Amniotic epithelial cell (primary cell): ENCODE results near the gene CHAC1.

Experiments
- DNase-seq: peaks from one replicate; pipeline ENCODE4 v3.0.0-alpha.2; 2010; ENCODE audit warnings: low read depth

CHAC1 gene

GRCh38 chr15:40923551-40923950 is 29.7 kb upstream of the CHAC1 start:
- DNase-seq = no peak

DNA sequence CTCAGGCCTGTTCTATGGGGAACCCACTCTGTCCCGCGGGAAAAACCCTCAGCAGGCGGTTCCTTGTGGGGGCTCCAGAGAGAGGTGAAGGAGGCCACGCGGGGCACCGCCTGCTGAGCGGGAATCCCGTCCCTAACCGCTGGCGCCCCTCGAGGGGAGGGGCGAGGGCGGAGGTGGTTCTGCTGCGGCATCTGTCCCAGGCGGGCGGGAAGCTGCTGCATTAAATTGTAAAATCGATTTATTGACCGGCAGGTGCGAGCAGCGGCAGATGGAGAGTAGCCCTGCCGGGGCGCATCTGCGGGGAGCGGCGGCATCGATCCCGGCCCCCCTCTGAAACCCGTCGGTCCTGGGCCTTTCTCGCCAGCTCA is 27.8 kb upstream of the CHAC1 start:
- no peak for DNase-seq

GRCh38 chr15:40925863-40926658 is 27.2 kb upstream of the CHAC1 start:
- DNase-seq = no peak

GRCh38 chr15:40926659-40927494 is 26.4 kb upstream of the CHAC1 start:
- no peak for DNase-seq

GRCh38 chr15:40927495-40927872 is 25.8 kb upstream of the CHAC1 start:
- DNase-seq = no peak

- no peak for DNase-seq
Observed at GRCh38 chr15:40927873-40928806, 25.1 kb upstream of the CHAC1 start.

DNA sequence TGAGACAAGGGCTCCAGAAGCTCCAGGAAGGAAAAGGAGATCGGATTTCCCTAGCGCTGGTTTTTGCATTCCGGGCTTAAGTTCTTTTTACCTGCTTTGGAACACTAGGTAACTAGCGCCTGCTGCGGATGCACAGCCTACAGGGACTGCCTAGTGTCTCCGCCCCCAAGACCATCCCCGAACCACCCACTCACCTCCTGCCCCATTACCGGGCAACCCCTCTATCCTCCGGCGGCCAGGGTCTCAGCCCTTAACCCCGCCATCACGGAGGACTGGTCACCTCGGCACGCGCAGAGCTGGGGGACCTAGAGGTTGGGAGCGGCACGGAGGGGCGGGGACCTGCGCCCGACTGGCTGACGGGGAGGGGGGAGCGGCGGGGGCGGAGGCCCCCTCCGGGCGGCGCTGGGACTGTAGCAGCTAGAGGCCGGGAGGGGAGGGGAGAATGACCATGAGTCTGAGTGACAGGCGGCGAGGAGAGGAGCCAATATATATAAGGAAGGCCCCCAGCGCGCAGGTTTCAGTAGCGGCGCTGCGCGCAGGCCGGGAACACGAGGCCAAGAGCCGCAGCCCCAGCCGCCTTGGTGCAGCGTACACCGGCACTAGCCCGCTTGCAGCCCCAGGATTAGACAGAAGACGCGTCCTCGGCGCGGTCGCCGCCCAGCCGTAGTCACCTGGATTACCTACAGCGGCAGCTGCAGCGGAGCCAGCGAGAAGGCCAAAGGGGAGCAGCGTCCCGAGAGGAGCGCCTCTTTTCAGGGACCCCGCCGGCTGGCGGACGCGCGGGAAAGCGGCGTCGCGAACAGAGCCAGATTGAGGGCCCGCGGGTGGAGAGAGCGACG is 24.2 kb upstream of the CHAC1 start, which contains the start of gene DLL4:
DLL4 (plus strand) TSS at position 520 of the 839 bp plus-strand sequence. CDS start 329 bp downstream, outside the sequence.
- DNase-seq = no peak

GRCh38 chr15:40929660-40930429 is 23.4 kb upstream of the CHAC1 start:
- DNase-seq = peak; percentile 52

GRCh38 chr15:40930430-40931299 is 22.6 kb upstream of the CHAC1 start:
- no peak for DNase-seq

GRCh38 chr15:40931300-40932142 is 21.8 kb upstream of the CHAC1 start:
- DNase-seq = no peak

GRCh38 chr15:40932156-40932555 is 21.1 kb upstream of the CHAC1 start:
- DNase-seq = no peak

DNA sequence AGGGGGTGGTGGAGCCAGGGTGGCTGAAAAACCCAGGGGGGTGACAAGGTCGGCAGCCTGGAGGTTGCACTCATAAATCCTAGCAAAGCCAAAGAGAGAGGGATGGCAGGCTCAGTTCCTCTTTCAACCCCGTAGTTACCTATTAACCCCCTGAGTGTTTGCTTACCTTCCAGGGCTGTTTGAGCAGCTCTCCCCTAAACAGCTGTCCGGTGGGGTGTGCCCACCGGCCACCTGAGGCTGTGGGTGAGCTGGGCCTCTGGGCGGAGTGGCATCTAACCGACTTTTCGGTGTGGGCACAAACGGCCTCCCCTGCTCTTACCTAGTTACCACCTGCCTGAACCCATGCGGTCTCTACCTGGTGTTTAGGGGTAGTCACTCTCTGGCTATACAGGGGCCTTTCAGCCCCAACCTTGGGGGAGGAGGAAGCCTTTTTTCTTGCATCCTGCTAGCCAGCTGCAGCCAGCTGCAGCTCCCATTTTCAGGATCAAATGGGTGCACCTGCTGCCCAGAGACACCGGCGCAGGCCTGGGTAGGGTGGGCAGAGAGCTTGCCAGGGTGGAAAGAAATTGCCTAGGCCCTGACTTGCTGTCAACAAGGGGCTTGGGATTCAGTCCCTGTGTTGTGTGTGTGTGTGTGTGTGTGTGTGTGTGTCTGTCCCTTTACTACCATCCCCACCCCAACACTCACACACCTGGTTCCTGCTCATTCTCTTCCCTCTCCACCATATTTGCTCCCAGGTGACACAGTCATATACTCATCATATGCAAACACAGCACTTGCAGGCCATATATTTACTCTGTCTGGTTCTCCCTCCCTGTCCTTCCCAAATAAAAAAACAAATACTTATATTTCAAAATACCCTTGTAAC is 20.4 kb upstream of the CHAC1 start:
- DNase-seq = no peak

GRCh38 chr15:40933517-40933902 is 19.8 kb upstream of the CHAC1 start:
- DNase-seq = no peak

- no peak for DNase-seq
Observed at GRCh38 chr15:40934457-40934856, 18.8 kb upstream of the CHAC1 start.

DNA sequence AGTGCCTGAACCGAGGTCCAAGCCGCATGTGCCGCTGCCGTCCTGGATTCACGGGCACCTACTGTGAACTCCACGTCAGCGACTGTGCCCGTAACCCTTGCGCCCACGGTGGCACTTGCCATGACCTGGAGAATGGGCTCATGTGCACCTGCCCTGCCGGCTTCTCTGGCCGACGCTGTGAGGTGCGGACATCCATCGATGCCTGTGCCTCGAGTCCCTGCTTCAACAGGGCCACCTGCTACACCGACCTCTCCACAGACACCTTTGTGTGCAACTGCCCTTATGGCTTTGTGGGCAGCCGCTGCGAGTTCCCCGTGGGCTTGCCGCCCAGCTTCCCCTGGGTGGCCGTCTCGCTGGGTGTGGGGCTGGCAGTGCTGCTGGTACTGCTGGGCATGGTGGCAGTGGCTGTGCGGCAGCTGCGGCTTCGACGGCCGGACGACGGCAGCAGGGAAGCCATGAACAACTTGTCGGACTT is 17.0 kb upstream of the CHAC1 start:
- no peak for DNase-seq

DNA sequence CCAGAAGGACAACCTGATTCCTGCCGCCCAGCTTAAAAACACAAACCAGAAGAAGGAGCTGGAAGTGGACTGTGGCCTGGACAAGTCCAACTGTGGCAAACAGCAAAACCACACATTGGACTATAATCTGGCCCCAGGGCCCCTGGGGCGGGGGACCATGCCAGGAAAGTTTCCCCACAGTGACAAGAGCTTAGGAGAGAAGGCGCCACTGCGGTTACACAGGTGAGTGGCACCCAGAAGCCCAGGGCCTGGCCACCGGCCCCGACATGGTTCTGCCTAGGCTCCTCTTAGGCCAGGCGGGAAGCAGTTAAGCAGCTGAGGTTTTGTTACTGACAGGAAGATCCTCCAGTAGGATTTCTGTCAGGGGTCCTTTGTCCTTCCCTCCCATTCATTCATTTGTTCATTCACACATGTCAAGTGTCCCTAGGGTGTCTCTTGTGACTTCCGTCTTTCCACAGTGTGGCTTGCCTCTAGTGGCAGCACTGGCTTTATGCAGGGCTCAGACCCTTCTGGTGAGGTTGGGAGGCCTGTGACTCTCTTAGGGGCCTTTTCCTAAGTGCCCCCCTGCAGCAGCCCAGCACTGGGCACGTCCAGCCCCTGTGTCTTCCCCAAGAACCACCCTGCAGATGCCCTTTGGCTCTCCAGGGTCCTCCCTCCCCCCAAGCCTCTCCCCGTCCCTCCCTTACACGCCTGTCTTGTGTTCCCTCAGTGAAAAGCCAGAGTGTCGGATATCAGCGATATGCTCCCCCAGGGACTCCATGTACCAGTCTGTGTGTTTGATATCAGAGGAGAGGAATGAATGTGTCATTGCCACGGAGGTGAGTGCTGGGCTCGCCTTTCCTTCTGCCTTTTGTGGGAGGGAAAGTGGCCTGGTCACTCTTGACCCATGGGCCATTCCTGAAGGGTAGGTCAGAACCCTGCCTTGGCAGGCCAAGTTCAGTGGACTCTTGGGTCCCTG is 16.3 kb upstream of the CHAC1 start:
- peak; percentile 70 for DNase-seq
